Astrocyte of the cerebellum (primary cell): Measurements from ENCODE around the gene DIAPH3.

ENCODE experiments used
- DNase-seq: peaks from one replicate; pipeline ENCODE4 v3.0.0-alpha.2; 2011; ENCODE audit warnings: low read depth
- H3K4me3 ChIP-seq: 2 replicates; pipeline ENCODE4 v1.5.1; 2011; ENCODE audit warnings: mild to moderate bottlenecking, low read depth, low read length, moderate library complexity
- CTCF ChIP-seq: IDR thresholded peaks from 2 replicates; pipeline ENCODE4 v1.5.1; 2012; ENCODE audit warnings: low read length, low read depth, moderate library complexity, mild to moderate bottlenecking; ENCODE audit errors: missing control alignments
- in situ Hi-C: cut with HindIII; loops from 2 replicates; pipeline ENCODE4 v1.10.0; 2017; ENCODE audit warnings: low sequenced_read_pairs

The DIAPH3 gene

GRCh38 chr13:59950266-59950665 lies 213.5 kb downstream of the DIAPH3 start:
- no peak overlapping the region for H3K4me3 ChIP-seq
- no peak for TF ChIP-seq CTCF
- in situ Hi-C loops, result no loop called here
- DNase-seq, result no peak

- no peak for DNase-seq
- TF ChIP-seq CTCF, result no peak
- in situ Hi-C loops, result no loop called here
- H3K4me3 ChIP-seq, result no peak overlapping the region
Measured at GRCh38 chr13:59948686-59949085, 215.0 kb downstream of the DIAPH3 start.

- peak; percentile 12 for DNase-seq
- no peak for TF ChIP-seq CTCF
- in situ Hi-C loops, result no loop called here
Measured at GRCh38 chr13:59946944-59947343, 216.8 kb downstream of the DIAPH3 start.

GRCh38 chr13:59931621-59932020 lies 232.1 kb downstream of the DIAPH3 start:
- no peak overlapping the region for H3K4me3 ChIP-seq
- in situ Hi-C loops, result no loop called here
- no peak for TF ChIP-seq CTCF
- no peak for DNase-seq

More at GRCh38 chr13:59946944-59947343, 216.8 kb downstream of the DIAPH3 start:
- H3K4me3 ChIP-seq, result no peak overlapping the region

- TF ChIP-seq CTCF, result no peak
- in situ Hi-C loops, result no loop called here
- no peak overlapping the region for H3K4me3 ChIP-seq
- no peak for DNase-seq
Measured at GRCh38 chr13:59924256-59924655, 239.5 kb downstream of the DIAPH3 start.

GRCh38 chr13:59915252-59915651 lies 248.5 kb downstream of the DIAPH3 start:
- no peak overlapping the region for H3K4me3 ChIP-seq
- DNase-seq, result no peak
- in situ Hi-C loops, result no loop called here
- no peak for TF ChIP-seq CTCF

GRCh38 chr13:59914556-59914955 lies 249.2 kb downstream of the DIAPH3 start:
- no peak overlapping the region for H3K4me3 ChIP-seq
- in situ Hi-C loops, result no loop called here
- peak; percentile 9 for DNase-seq
- TF ChIP-seq CTCF, result no peak
